Superior temporal gyrus (tissue), 1 donor: ENCODE results near the gene ADSS1.
A peak's percentile ranks its signal among the peaks of the same experiment; 100 is the strongest.
"Not testable (repeated sequence)": the region's sequence is repeated elsewhere in the genome, so short reads cannot be mapped to it uniquely, and the experiment has no call there.

Experiments used
- DNase-seq: peaks from one replicate; pipeline ENCODE4 v3.0.0-alpha.2; 2016; ENCODE audit errors: extremely low spot score

ADSS1 gene

GRCh38 chr14:104749111-104749649 lies 25.2 kb downstream of the ADSS1 start:
- DNase-seq: peak; percentile 80

- no peak for DNase-seq
Observed at GRCh38 chr14:104750056-104750752, 26.2 kb downstream of the ADSS1 start.

DNA sequence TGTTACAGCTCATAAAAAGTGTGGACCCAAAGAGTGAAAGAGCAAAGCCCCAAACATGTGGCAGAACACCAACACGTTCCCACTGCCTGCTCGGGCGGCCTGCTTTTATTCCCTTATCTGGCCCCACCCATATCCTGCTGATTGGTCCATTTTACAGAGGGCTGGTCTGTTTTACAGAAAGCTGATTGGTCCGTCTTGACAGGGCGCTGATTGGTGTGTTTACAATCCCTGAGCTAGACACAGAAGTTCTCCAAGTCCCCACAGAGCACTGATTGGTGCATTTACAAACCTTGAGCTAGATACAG lies 26.7 kb downstream of the ADSS1 start:
- not testable (repeated sequence) for DNase-seq

DNA sequence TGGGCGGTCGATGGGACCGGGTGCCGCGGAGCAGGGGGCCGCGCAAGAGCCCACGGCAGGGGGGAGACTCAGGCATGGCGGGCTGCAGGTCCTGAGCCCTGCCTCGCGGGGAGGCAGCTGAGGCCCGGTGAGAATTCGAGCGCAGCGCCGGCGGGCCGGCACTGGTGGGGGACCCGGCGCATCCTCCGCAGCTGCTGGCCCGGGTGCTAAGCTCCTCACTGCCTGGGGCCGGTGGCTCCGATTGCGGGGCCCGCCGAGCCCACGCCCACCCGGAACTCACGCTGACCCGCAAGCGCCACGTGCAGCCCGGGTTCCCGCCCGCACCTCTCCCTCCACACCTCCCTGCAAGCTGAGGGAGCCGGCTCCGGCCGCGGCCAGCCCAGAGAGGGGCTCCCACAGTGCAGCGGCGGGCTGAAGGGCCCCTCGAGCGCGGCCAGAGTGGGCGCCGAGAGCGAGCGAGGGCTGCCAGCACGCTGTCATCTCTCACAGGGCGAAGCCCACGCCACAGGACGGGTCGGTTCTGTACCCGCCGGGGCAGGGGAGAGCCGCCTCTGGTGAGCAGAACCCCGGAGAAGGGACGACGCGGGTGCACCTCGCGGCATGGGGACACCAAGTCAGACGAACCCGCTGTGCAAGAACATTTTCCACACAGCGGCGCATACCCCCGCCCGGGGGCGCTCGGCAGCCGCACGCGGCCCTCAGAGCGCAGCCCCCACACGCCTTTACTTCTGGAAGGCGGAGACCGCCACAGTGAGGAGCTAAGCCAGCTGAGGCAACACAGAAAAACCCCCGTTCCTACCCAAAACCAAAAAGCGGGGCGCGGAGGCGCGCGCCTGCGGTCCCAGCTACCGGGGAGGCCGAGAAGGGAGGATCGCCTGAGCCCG lies 27.8 kb downstream of the ADSS1 start:
- DNase-seq: no peak

DNA sequence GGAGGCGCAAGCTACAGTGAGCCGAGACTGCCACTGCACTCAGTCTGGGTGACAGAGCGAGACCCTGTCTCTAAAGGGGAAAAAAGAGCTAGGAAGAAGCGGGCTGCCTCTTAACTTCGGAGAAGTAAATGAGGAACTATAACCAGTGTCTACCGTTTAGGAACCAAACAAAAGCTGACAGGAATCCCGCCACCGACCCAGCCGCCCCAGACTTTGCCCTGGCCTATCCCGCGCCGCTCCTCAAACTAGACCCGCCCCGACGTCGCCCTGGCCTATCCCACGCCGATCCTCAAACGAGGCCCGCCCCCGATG lies 28.4 kb downstream of the ADSS1 start:
- DNase-seq: peak; percentile 95

DNA sequence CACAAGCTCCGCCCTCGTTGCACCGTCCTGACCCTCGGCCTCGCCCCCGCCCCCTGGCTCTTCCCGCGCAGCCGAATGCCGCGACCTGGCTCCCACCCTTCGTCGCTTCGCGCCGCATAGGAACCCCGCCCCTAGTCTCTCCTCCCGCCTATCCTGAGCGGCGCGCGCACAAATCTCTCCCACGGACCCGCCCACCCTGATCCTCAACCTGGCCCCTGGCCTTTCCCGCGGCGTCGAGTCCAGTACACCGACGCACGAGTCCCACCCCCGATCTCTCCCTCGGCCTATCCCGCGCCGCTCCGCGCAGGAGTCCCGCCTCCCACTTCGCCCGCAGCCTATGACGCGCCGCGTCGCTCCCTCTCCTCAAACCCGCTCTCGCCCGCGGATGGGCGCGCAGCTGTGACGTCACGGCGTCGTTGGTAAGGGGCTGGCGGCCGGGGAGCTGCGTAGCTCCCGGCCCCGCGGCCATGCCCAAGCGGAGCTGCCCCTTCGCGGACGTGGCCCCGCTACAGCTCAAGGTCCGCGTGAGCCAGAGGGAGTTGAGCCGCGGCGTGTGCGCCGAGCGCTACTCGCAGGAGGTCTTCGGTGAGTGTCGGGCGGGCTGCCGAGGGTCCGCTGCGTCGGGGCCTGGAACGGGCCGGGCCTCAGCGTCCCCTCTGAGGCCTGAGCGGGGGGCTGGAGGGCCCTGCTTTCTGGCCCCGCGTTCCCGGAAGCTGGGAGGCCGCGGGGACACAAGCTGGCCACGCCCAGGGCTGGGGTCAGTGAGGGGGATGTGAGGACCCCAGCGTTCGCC lies 28.9 kb downstream of the ADSS1 start, which contains the start of gene SIVA1:
SIVA1 (plus strand) TSS at position 413 of the 793 bp plus-strand sequence; CDS start at position 468, 55 bp downstream.
- peak; percentile 99 for DNase-seq

DNA sequence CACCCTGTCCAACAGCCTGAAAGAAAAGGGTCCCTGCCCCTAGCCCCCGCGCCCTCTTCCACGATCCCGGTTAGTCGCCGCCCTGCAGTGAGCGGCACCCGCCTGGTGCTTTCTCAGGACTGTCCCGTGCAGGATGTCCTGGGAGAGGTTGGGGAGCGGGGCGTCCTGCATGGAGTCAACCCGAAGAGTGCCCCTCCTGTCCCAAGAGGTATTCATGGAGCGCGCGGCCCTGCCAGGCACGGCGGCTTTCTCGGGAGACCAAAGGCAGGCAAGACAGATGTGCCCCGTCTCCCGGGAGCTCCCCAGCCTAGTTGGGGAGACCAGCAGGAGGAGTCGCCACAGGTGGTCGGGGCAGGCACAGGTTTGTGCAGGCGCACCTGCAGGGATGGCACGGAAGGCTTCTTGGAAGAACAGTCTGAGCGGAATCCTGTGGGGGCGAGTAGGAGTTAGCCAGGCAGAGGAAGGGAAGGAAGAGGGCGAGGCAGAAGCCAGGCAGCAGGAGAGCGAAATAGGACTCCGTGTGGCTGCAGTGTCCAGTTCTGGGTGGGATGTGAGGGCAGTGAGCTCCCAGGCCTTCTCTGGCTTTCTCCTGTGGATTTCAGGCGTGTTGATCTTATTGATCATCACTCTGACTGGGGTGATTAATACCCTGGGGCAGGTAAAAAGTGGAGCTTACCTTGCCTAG lies 29.6 kb downstream of the ADSS1 start:
- no peak for DNase-seq

DNA sequence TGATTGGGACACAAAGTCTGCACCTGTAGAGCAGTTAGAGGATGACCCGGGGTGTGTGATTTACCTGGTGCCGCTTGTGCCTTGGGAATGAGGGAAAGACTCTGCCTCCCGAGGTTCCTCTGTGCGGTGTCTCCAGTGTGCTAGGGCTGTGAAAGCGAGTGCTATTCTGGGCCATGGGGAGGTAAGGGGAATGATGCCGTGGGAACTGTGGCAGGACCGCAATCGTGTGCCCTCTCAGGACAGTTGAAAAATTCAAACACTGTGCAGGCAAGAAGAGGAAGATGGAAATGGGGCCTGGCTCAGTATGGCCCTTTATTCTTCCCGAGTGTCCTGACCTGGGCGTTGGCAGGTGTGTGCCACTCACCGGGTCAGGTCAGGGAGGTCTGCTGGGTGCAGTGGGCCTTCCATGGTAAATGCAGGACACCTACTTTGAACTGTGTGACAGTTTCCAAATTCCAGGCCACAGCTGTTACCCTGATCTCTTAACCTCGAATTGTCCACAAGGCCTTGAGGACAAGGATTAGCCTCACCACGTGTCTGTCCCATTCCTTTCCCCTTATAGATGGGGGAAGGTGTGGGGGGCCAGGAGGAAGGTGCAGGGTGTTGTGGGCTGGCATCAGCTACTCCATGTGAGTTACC lies 30.3 kb downstream of the ADSS1 start:
- DNase-seq: no peak

DNA sequence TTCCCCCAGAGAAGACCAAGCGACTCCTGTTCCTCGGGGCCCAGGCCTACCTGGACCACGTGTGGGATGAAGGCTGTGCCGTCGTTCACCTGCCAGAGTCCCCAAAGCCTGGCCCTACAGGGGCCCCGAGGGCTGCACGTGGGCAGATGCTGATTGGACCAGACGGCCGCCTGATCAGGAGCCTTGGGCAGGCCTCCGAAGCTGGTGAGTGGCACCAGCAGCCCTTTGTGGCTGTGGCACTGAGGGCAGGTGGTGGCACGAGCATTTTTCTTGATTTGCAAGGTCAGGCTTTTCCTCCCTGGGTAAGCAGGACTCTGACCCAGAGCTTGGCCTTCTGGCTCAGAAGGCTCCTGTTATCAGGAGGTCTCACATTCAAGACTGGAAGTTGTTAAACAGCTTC lies 31.6 kb downstream of the ADSS1 start:
- no peak for DNase-seq

- no peak for DNase-seq
Observed at GRCh38 chr14:104756477-104757237, 32.6 kb downstream of the ADSS1 start.

GRCh38 chr14:104757238-104757585 lies 33.2 kb downstream of the ADSS1 start:
- no peak for DNase-seq

DNA sequence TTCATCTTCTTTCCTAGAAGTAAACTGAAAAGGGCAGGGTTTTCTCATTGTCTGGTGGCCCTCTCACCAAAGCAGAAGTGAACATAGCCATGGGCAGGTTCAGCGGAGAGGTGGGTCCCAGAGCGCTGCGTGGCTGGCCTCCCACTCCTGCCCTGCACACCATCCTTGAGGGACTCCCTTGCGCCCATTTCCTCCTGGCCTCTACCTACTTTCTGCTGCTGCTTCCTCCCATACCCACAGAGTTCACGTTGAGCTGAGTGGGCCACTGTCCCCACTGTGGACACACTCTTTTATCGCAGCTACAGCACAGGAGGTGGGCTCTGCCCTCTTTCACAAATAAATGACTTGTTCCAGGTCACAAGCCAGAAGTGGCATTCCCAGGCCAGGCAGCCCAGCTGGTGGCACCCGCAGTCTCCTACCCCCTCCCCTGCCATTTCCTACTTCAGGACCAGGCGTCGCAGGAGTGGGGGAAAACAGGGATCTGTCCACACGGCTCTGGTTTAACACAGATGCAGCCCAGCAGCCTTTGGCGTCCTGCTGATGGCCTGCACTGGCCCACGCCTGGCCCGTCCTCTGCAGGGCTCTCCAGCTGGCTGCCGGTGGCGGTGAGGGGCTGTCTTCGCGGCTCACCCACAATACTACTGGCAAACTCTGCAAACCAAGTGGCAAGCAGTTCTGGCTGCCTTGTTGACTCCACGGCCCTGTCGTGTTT lies 33.8 kb downstream of the ADSS1 start:
- DNase-seq: no peak

DNA sequence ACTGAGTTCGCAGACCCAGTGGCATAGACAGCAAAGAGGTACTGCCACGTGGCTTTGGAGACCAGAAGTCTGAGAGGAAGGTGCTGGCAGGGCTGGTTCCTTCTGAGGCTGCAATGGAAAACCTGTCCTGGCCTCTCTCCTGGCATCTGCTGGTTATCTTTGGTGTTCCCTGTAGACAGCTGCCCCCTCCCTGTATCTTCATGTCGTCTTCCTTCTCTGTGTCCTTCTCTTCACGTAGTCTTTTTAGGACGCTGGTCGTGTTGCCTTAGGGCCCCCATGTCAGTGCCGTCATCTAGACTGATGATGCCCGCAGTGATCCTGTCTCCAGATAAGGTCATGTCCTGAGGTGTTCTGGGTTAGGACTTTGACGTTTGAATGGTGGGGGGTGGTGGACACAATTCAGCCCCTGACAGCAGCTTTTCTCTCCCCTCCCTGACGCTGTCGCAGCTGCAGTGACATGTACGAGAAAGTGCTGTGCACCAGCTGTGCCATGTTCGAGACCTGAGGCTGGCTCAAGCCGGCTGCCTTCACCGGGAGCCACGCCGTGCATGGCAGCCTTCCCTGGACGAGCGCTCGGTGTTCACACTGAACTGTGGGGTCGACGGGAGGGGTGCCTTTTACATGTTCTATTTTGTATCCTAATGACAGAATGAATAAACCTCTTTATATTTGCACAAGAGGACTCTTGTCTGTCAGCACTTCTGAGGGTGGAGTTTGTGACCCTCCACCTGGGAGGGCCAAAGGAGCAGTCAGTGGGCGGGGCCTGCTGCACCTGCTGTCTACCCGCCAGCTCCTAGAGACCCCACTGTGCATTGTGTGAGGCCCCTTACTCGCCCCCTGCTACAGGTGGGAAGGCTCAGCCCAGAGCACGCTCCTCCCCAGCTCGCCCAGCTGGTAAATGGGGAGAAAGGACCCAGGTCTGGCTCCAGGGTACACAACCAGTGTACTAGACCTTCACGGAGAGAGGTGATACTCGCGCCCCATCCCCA lies 35.2 kb downstream of the ADSS1 start:
- DNase-seq: no peak

GRCh38 chr14:104765517-104765916 lies 41.5 kb downstream of the ADSS1 start:
- no peak for DNase-seq

GRCh38 chr14:104766256-104766862 lies 42.3 kb downstream of the ADSS1 start:
- no peak for DNase-seq

GRCh38 chr14:104766863-104767633 lies 43.0 kb downstream of the ADSS1 start:
- no peak for DNase-seq

- DNase-seq: no peak
Observed at GRCh38 chr14:104767634-104767918, 43.5 kb downstream of the ADSS1 start.
